CD4-positive, alpha-beta T cell treated with Interleukin-6 for 4 hours (primary cell): ENCODE measurements around the gene ZNF608.

ENCODE experiments used
- DNase-seq: peaks from one replicate; pipeline ENCODE4 v3.0.0-alpha.2; 2020; ENCODE audit warnings: mixed read lengths

ZNF608 gene

DNA sequence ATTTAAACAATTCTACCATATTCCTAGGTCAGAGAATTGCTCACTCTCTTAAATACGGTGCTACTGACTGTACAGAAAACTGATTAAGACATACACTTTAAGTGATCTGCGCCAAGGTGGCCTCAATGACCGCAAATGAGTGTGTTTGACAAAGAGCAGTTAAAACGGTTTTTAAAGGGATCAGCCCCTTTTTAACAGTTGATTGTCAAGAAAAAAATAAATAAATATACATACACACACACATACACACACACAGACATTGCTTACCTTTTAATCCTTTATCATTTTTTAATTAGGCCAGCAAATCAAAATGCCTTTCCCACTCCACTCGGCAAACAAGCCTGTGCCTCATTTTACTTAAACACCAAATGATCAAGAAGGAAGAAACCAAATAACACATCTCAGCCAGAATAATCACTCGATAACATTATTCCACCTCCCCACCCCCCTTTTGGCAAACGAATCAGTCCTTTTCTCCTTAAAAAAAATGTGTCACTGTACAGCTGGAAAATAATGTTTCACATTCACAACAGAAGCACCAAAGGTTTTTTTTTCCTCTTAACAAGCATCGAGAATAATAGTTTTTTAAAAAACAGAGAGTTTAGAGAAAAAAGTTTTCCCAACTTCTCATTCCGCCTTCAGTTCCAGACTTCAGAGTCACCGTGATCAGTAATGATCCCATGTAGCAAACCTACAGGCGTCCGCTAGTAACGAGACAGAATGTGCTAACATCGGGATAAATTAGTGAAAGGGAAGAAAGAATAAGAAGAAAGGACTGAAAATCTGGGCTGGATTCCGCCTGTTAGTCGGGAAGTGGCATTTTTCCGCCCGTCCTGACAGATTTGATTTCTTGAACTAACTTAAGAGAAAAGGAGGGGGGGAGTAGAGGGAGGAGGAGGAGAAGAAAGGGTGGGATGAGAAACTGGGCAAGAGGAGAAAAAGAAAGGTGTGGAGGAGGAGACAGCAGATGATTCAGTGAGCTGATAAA, at the start of gene ZNF608:
ZNF608 (minus strand) TSS at position 712 of the 988 bp plus-strand sequence. CDS start 1,650 bp downstream, outside the sequence.
- no peak for DNase-seq

- DNase-seq = no peak
Measured at GRCh38 chr5:124795829-124796228, 49.4 kb upstream of the ZNF608 start.

- DNase-seq = no peak
Measured at GRCh38 chr5:124790895-124791732, 44.7 kb upstream of the ZNF608 start.

GRCh38 chr5:124790301-124790894, 44.0 kb upstream of the ZNF608 start:
- DNase-seq = no peak

DNA sequence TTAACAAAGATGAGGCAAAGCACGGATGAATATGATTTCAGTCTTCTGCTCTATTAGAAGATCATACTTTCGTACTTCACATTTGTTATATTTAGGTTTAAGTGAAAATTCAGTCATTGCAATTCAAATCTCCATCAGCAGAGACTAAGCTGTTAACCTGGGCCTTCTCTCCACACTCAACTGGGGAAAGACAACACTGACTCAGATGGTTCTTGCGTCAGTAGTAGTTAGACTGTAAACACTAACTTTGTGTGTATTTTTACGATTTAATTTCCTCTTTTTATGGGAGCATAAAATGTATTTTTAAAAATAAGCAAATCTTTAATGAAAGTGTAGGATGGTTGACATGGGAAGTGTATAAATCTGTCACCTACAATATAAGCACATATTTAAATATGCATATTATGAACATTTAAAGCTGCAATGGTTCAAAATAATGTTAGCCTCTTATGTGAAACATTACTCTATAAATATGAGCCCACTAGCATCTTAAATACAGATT, 42.7 kb upstream of the ZNF608 start:
- DNase-seq = no peak

GRCh38 chr5:124783794-124784193, 37.4 kb upstream of the ZNF608 start:
- no peak for DNase-seq

DNA sequence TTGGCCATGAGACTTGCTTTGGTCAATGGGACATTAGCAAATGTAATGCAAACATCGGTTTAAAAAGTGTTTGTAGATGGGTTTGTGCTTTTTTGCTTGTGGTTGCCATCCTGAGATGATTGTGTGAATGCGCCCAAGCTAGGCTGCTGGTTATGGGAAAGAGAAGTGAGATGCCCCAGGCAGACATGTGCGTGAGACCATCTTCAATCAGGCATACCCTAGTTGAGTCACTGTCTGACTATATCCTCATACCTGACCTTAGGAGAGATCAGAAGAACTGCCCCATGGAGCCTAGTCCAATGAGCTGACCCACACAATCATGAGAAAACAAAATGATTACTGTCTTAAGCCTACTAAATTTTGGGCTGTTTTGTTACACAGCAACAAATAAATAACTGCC, 36.8 kb upstream of the ZNF608 start:
- DNase-seq = no peak

DNA sequence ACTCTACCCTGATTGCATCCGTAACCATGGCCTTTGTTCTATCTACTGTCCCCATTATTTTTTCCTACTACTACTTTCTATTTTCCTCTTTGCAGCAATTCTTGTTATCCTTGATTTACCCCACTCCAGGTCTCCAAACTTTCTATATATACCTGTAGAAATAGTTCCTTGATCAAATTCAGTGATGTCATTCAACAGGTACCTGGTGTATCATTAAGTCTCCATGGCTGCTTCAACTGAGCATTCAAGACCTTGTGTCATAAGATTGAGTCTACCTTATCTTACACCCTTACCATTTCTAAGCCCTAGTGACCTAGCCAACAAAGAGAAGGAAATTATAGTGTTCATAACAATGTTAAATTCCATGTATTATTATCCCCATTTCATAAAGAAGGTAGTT, 35.8 kb upstream of the ZNF608 start:
- no peak for DNase-seq

DNA sequence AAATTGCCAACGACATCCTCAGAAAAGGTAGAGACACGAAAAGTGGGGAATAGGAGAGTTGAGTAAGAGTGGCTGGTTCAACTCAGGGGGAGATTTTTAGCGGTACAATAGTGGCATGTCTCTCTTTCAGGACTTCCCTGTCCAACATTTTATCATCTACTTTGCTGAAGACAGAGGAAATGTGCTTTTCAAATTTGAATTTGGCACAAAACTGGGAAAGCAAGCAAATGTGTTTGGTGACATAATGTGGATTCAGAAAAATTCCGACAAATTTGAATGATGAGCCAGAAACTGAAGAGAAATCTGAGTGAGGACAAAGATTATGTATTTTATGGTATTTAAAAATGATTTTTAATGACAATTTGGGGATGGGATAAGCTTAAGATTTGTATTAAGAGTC, 33.6 kb upstream of the ZNF608 start:
- DNase-seq = no peak

DNA sequence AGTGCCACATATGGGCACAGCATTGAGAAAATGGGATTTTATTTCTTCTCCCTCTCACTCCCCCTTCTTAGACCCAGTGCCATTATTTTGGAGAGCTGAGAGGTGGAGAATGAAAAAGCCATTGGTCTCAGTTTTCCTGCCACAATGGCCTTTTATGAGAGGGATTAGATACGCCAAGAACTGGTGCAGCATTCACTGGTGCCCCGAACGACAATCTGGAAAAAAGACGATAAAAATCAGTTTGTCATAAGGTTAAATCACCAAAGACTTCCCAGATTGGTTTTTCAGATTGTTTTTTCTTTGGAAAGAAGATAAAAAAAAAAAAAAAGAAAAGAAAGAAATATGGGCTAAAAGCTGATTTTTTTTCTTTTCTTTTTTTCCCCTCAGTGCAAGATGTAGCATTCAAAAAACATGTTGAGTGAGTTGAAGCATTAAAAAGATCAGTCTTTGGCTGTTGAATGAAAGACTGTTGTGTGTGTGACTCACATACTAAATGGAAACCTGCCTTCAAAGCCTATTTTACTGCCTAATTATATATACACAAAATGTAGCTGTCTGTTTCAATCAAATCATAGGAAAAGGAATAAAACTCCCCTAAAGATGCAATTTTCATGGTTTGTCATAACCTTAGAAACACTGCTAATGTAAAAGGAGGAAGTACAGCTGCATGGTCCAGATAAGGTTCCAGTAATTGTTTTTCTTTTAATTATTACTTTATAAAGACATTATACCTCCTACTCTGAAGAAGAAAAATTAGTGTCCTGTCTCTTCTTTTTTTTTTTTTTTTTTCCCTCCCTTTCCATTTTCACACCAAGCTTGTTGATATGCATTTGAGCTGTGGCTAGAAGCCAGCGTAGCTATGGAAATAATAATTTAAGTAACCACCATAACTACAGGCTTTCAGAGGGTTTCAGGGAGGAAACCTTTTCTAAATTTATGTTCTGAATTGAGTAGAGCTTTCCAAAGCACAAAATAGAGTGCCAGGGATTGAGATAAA, 27.2 kb upstream of the ZNF608 start:
- DNase-seq = no peak

DNA sequence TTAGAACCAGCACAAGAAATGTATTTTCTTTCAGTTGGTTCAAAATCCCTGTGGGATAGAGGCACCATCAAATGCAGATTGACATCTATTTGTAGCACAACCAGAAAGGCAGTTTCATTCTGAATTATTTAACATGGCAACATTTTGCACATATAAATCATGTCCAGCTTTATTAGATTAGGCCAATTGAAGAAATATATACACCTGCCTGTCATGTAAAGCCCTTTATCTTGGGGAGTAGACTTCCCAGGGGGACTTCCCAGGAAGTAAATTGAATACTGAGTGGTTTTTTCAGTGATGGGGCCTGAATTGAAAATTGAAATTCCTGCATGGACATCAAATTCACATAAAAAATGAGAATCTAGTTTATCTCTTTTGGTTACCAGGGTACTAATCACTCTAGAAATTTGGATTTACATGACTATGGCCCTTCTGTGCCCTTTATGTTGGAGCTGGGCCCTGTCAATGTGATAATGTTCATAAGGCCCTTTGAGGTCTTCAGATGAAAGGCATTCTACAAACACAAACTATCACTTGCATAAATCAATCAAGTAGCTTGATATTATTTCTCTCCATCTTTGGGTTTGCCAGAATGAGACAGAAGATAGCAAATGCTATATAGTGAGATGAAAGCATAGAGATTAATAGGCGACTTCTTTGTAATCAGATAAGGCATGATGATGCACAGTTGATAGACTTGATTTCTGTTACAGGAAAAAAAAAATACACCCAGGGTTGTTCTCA, 26.2 kb upstream of the ZNF608 start:
- DNase-seq = no peak

DNA sequence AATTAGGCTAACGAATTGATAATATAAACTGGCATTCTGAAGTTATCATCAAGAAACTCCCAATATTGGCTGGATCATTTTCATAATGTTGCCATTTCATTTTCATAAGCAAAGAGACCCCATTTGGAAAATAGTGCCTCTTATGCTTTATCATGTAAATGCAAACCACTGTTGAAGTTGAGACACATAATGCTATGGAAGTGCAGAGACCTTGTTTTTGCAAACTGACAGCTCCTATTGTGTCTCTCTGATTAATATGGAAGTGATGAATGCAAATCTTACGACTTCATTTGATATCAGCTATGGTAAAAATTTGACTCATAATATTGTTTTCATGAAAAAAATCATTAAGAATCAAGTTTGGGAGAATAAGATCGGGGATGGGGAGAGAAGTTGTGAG, 25.3 kb upstream of the ZNF608 start:
- no peak for DNase-seq

- DNase-seq = no peak
Measured at GRCh38 chr5:124764992-124765611, 18.7 kb upstream of the ZNF608 start.

DNA sequence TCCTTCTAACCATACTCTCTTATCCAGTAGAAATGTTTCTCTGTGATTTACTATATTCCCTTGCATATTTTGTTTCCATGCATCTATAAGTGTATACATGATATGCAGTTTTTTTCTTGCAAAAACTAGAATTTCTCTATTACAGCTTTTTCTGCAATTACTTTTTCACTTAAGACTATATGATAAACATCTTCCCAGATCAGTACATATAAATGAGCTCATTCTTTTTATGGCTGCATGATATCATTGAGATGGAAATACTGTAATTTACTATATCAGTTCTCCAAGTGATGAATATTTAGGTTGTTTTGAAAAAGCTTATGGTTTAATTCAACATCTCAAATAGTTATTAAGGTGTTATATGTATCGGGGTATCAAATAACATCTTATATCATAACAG, 18.1 kb upstream of the ZNF608 start:
- no peak for DNase-seq

GRCh38 chr5:124761010-124761409, 14.6 kb upstream of the ZNF608 start:
- DNase-seq = no peak

DNA sequence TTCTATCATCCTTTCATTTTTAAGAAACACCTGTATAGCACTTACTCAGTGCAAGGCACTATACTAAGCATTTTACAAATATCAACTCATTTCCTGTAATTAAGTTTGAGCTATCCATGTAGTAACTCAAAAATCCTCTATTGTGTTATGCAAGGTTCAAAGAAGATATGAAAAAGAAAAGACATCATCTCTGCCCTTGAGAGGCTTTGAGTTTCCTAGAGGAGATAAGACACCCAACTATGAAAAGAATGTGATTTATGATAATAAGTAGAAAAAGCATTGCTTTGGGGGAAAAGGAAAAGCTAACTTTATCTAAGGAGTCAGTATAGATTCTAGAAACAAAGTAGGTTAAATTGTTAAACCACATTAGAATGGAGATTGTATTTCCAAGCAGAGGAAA, 14.2 kb upstream of the ZNF608 start:
- DNase-seq = no peak

DNA sequence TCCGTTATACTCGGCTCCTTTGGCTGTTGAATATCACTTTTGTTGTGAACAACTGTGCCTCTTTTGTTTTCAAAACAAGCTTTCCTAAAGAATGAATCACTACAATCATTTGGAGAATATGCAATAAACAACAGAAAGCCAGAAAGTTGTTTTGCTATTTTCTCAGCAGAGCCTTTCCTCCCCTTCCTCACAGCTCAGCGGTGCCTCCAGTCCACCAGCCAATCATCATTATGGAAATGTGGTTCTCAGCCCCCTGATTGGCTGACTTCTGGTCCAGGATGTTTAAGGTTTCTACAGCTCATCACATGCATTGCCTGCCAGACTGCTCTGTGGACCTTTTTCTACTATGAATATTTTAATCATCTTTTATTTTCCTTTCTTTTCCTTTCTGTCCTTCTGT, 9.1 kb upstream of the ZNF608 start:
- DNase-seq = no peak

DNA sequence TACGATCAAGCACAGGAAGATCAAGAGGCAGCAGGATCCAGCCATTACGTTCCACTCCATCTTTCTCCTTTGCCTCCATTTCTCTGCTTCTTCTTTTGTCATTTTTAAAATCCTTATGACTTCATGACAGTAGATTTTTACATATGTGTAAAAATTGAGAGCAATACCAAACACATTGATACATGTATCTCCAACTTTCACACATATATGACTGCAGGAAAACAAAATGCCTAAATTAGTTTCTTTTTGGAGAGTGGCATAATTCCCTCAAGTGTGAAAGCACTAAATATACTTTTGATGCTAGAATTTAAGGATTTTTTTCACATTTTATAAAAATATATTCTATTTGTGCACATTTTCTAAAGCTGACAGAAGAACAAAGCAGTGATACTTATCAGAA, 8.6 kb upstream of the ZNF608 start:
- no peak for DNase-seq

DNA sequence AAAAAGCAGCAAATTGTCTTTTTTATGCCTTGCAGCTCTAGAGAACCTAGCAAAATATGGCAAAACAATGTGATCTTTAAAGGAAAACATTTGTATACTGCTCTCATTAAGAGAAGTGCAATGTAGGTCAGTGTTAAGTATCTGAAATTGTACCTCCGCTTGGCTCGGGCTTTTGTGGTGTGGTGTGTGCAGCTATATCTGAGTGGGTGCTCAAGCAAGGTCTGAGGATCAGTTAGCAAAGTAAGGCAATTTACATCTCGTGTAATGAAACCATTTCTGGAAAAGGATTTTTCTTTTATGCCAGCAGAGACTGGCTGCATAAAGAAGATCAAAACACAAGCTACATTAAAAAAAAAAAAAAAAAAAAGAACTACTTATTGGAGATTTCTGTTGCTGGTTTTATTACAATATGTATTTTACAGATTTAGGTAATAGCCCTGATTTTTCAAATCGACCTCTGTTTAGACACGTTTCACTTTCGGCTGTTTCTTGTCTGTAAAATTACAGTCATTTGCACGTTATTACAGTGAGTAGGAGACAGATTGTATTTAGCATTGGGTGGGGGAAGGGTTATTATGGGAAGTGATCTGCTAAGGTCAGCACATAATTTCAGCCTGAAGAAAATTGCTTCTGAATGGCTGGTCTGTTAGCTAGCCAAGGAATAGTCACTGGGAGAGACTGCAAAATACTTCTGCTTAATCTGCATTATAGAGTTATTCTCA, 7.9 kb upstream of the ZNF608 start:
- DNase-seq = no peak
